HL-60/S4 treated with phorbol 12-myristate 13-acetate at 8.2 ng/mL for 4 days and 3 days (cell line): ENCODE measurements around the gene RAX2.
"Not testable (repeated sequence)": the region's sequence is repeated elsewhere in the genome, so short reads cannot be mapped to it uniquely, and the experiment has no call there.

ENCODE experiments used
- in situ Hi-C: fragments of 300-500 bp; cut with MboI; formaldehyde crosslinking; loops from 2 replicates; pipeline ENCODE4 v1.15.0; 2022; ENCODE audit warnings: low sequenced_read_pairs

The RAX2 gene

DNA sequence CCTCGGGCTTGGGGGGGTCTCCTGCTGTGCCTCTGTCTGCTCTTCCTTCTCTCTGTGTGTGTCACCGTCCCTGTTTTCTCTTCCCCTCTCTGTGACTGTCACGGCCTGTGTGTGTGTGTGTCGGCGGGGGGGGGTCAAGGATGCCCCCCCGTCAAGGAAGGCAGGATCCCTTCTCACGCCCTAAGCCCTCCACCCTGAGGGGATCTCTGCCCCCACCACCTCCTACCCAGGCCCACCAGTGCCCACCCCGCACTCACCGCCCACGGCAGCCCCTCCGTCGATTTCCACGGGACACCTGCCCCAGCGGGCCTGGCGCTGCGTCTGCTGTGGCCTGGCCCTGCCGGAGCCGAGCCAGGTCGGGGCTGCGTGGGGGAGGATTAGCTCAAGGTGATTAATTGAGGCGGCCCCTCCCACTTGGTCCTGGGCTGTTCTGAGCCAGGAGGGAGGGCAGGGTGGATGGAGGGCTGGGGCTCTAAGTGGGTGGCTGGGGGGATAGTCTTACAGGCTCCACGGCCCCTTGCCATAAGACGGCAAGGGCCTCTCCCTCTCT, at the start of gene RAX2:
Gene RAX2 (minus strand): TSS at position 323 of the 550 bp plus-strand sequence. CDS start 486 bp downstream, outside the sequence.
- in situ Hi-C loops, result no loop called here

DNA sequence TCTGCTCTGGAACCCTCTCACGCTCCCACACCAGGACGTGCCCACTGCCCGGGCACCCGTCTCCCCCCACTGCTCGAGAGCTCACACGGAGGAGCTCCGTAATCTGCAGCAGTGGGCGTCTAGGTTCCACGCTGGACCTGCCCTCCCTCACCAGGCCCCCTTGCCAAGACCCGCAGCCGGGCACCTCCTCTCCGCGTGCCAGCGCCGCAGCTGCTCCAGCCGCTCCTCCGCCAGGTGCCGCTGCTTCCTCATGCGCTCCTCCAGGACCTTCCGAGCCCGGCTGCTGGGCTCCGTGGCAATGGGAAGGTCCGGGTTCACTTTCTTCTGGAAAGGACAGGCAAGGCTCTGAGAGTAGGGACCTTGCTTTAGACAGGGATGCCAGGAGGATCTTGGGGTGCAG, 49.1 kb upstream of the RAX2 start:
- in situ Hi-C loops, result no loop called here

DNA sequence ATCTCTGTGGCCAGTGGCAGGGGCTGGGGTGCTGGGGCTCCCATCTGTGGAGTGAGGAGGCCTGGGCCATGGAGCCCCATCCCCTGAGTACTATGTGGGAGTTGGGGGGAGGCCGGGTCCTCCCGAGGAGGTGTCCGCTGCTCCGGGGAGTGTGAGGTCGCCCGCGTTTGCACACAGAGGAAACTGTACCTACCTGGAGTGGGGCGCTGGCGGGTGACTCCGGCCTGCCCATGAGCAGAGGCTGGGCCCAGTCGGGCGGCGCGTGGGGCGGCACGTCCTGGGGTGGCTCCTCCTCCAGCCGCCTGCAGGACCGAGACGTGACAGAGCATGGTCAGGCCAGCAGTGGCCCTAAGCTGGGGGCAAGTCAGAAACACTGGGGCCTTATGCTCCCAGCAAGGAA, 48.0 kb upstream of the RAX2 start:
- in situ Hi-C loops, result no loop called here

DNA sequence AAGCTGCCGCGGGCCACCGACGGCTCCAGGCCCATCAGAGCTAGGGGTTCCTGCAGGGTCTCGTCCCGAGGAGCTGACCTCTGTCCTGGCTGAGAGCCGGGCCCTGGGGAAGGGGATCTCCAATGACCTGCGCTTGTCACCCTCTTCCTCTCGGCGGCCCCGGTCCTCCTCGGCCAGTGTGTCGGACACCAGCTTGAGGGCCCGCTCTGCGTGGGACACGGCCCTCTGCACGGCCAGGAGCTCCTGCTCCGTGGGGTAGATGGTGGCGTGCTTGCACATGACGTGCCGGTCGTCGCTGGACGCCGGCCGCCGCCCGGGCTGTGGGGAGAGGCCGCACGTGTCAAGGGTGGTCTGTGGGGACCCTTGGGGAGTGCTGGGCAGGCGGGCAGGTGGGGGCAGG, 46.9 kb upstream of the RAX2 start:
- in situ Hi-C loops, result no loop called here

DNA sequence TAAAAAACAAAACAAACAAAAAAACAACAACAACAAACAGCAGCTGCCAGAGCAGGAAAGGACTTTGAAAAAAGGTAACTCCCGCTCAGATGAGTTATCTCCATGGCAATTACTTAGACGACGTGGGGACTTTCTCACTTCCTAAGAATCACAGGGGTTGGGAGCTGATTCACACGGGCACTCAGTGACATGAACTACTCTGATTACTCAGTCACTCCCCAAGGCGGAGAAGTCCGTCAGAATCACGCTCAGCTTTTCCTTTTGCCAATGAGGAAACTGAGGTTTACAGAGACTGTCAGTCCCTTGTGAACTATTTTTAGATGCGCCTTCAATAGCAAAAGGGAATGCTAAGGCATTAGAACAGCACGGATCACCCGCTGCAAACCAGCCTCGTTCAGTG, 46.4 kb upstream of the RAX2 start:
- in situ Hi-C loops, result no loop called here

DNA sequence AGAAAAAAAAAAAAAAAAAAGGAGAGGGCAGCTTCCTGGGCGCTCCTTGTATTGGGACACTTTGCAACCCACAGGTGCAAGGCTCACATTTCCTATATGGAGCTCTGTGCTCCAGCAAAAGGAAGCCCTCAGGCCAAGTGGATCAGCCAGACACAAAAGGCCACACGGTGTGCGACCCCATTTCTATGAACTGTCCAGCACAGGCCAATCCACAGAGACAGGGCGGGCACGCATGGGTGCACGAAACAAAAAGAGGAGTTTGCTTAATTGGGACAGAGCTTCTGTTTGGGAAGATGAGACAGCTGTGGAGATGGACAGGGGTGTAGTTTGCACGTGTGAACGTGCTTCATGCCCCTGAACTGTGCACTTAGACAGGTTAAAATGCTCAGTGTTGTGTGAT, 45.7 kb upstream of the RAX2 start:
- in situ Hi-C loops, result no loop called here

DNA sequence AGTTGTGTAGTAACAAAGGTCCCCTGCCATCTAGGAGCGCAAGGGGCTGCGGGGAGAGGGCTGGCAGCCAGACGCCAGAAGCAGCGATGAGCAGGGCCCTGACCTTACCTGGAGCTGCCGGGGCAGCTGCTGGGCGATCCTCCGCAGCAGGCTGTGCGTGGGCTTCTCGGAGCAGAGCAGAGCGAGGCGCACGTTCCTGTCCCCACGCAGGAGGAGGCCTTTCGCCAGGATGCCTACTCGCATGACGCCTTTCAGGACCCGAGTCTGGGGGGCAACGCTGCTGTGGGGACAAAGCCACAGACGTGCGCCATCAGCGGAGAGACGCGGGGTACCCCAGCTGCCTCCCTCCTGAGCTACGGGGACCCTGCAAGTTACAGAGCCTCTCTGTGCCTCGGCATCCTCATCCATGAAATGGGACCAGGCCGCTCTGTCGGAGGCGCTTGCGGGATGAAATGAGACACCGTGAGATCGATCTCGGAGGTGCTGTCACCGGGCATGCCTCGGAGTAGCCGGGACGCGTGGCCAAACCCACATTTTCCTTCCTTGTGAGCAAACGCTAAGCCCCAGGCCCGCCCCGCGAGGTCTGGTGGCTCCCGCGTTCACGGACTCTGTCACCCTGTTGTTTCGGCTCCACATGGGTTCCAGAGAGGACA, 44.7 kb upstream of the RAX2 start:
- in situ Hi-C loops, result no loop called here

DNA sequence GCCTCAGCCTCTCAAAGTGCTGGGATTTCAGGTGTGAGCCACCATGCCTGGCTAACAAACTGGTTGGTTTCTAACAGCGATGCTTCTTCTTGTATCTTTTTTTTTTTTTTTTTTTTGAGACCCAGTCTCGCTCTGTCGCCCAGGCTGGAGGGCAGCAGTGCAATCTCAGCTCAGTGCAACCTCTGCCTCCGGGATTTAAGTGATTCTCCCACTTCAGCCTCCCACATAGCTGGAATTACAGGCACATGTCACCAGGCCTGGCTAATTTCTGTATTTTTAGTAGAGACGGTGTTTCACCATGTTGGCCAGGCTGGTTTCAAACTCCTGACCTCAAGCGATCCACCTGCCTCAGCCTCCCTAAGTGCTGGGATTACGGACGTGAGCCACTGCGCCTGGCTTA, 44.1 kb upstream of the RAX2 start:
- in situ Hi-C loops, result not testable (repeated sequence)

DNA sequence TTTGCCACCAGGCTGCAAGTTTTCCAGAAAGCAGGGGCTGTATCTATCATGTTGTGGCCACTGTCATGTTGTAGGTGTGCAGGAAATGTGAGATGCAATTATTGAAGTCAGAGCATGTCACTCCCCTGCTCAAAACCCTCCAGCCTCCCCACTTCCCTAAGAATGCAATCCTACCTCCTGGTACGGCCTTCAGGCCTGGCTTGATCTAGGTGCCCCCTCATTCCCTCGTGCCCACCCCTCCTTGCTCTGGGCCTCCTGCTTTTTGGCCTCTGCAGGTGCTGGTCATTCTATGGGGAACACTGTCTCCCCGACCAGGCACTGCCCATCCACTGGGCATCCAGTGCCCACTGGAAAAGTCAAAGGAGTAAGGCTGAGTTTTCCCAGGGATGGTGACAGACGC, 42.6 kb upstream of the RAX2 start:
- in situ Hi-C loops, result no loop called here

DNA sequence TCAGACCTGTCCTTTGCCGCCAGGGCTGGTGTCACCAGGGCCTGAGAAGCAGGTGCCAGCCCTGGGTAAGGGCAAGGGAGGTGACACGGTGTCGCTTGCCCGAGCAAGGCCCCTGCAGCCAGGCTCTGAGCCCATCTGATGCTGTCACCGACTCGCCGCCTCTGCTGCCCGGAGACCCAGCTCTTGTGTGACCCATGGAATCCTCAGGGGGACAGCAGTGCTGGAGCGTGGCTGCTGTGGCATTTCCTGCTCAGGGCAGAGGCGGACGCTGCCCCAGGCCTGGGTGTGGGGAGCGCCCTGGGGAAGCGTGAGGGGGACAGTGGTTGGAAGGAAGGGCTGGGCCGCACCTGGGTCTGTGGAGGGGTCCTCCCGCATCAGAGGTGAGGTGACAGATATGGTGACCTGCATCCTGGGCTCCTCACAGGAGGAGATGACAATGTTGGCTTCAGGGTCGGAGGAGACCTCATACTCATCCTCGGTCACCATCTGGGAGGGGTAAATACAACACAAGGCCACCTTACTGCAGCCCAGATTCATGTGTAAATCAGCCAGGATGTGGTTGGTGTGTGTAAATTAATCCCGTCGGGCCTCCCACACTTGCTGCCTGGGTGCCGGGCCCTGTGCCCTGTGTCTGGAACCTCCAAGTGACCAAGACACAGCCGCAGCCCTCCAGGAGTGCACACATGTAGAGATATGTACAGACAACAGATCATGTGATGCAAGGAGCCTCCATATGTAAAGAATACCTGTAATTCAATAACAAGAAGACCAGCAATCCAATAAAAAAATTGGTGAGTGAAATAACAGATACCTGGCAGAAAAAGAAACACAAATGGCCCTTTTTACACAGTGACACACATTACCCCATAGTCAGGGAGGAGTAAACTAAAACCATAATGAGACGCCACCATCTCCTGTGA, 41.7 kb upstream of the RAX2 start:
- in situ Hi-C loops, result no loop called here

DNA sequence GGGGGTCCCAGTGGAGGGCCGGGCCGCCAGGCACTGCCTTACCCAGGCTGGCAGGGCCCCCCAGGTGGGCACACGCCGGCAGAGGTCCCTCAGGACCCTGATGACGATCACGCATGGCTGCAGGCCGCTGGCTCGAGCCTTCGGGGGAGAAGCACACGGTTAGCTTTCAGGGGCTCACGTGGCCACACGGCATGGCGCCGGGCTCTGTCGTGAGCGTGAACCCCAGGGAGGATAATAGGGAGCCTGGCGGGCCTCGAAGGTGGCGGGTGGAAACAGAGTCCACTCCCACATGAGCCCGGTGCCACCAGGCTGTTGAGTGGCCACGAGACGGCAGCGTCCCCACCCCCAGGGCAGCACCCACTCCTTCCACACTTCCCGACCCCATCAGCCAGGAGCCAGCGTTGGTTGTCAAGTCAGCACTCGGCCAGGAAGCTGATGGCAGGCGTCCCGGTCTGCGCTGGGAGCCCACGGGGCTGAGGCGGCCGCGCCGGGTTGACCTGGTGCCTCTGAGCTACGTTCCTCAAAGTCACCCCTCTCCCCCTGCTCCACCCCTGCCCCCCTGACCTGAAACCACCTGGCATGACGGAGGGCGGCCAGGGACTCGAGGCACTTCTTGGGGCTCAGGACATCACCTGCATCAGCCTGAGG, 38.8 kb upstream of the RAX2 start:
- in situ Hi-C loops, result no loop called here

DNA sequence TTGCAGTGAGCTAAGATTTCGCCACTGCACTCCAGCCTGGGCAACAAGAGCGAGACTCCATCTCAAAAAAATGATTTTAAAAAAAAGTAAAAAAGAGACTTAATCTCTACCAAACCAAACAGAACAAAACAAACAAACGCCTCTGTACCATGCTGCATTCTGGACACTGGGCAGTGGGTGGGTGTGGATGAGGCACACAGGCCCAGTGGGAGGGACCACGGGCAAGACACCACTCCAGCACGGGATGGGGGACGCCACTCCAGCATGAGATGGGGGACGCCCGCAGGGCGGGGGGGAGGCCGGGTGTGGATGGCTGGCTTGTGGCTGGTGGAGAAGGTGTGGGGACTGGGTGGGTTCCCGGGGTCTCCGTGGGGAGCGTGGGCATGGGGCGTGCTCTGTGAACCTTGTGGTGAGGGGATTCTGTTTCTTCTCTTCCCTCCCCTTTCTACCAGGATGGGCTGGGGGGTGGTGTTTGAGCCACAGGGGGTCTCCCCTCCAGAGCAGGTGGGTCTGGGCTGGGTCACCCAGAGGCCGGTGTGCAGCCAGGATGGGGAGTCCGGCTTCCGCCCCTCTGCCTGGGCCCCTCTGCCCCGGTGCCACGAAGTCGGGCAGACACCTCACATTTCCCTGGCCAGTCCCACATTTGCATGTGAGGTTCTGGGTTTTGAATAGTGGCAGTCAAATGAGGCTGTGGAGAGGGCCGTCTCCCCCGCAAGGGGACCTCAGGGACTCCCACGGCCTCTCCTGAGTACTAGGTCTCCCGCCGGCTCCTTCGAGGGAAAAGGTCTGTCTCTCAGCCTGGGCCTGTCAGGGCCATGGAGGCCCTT, 38.1 kb upstream of the RAX2 start:
- in situ Hi-C loops, result no loop called here

DNA sequence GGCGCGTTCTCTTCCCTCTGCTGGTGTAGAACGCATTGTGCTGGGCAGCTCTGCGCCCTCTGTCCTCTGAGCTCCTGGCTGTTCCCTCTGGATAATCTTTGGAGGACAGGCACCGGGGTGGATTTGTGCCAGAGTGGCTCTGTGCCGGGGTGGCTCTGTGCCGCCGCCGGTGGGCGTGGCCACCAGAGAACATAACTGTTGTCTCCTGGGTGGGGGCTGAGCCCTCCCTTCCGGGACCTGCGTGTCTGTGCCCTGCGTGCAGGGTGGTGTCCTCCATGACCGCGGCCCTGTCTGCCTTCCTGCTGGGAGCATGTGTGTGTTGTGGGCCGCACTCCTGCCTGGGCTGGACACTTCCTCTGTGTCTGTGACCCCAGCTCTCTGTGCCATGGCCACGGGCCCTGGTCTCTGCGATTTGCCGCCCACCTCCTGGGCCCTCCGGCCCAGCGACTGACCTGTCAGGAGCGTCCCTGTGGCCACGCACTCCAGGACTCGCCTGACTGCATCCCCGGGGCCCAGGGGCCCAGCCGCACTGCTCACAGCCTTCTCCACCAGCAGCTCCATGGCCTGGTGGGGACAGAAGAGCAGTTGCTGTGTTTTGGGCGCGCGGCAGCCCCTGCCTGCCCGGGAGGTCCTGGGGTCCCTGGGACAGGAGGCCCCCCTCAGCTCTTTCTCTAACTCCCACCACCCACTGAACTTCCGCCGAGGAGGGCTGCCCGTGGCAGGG, 36.6 kb upstream of the RAX2 start:
- in situ Hi-C loops, result no loop called here

DNA sequence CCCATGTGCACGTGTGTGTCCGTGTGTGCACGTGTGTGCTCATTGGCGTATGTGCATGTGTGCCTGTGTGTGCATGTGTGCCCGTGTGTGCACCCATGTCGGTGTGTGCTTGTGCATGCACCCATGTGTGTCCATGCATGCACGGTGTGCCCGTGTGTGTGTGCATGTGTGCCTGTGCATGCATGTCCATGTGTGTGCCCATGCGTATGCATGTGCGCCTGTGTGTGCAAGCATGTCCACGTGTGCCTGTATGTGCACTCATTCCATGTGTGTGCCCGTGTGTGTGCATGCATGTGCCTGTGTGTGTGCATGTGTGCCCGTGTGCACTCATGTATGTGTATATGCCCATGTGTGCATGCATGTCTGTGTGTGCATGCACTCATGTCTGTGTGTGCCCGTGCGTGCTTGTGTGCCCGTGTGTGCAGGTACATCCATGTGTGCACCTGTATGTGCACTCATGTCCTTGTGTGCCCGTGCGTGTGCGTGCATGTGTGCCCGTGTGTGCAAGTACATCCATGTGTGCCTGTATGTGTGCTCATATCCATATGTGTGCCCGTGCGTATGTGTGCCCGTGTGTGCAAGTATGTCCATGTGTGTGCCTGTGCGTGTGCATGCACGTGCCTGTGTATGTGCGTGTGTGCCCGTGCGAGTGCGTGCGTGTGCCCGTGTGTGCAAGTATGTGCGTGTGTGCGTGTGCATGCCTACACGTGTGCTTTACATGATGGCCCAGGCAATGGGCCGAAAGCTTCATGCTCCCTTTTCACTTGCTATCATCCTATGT, 35.7 kb upstream of the RAX2 start:
- in situ Hi-C loops, result no loop called here

DNA sequence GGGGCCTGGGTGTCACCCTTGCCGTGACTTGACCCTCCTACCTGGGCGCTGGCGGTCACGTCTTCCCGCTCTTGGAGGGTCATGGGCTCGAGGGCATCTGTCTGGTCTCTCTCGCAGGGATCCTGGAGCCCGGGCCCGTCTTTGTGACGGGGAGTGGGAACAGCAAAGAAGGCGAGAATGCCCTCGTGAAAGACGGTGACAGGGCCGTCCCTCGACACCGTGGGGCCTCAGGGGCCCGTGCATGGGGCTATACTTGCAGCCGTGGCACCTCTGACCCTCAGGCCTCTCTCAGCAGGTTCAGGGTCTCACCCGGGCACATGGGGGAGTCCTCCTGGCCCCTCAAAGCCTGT, 35.1 kb upstream of the RAX2 start:
- in situ Hi-C loops, result no loop called here

DNA sequence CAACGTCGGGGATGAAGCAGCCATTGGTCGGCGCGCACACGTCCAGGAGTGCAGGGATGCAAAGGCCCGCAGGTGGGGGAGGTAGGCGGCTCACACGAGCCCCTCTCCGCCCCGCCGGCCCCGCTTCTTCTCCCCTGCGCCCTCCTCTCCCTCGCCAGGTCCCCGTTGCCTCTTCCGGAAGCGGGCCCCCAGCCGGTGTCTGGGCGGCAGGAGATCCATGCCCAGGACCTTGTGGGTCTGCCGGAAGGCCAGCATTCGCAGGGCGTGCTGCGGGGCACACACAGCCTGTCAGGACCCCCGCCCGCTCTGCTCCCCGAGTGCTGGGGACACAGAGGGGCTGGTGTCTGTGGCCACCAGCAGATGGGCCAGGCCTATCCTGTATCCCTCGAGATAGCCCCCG, 33.8 kb upstream of the RAX2 start:
- in situ Hi-C loops, result no loop called here

DNA sequence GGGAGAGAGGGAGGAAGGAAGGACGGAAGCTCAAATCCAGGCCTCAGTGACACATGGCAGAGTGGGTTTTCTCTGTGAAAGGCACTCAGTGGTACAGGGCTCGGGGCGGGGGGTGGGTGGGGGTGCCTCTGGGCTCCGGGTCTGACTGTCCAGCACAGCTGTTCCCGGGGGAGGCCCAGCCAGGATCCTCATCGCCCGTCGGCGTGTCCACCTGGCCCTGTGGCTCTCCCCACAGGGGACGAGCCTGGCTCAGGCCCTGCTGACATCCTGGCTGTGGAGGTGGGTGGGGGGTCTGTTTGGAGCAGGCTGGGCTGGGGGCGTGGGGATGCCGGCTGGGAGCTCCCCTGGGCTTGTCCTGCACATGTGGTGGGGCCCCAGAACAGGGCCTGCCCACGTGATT, 32.4 kb upstream of the RAX2 start:
- in situ Hi-C loops, result no loop called here

DNA sequence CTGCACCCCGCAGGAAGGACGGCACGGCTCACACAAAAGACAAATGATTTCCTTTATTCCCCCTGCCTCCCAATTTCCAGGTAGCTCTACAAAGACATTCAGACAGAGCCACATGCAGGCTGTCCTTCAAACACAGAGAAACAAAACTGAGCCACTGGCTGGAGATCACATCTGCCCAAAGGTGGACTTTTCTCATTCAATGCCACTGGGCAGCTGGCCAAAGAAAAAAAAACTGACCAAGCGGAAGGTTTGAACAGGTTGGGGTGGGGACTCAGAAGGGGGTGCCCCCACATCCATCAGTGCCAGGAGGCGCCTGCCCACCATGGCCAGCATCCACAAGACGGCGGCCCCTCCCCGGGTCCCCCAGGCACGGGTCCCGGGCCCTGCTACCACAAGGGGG, 32.0 kb upstream of the RAX2 start:
- in situ Hi-C loops, result no loop called here

DNA sequence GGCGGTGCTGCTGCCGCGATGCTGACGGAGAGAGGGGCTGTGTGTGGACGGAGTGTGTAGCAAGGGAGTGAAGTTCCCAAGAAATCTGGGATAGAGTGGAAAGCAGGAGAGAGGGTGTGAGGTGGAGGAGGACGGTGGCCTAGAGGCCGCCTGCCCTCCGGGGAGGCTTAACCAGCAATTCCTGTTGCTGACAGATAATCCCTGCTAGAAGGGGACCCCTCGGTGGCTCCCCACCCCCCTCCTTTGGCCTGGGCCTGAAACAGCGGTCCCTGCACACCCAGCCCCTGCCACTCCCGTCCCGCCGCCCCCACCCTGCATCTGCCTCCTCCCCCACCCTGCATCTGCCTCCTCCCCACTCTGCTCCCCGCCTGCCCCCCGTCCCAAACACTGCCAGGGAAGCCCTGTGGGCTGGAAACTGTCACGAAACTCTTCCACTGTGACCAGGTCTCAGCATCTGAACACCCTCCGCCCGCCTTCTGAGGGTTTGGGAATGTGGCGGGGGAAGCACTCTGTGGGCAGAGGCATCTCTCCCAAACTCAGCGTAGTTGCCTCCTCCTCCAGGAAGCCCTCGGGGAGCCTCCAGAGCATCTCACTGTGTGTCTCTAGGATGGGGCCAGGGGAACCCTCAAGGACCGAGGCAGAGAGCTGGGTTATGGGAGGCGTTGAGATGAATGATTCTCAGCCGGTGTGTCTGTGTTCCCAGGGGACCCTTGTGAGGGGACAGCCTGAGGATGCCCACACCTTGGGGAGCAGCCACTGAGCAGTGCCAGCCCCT, 31.3 kb upstream of the RAX2 start:
- in situ Hi-C loops, result no loop called here
